ENCODE results near the gene TLE4. TPM values are rescaled to one million over a fixed set of nuclear protein-coding genes. Genes with fewer than 3 reads are reported as not detected.

Gene TLE4
- polyA plus RNA-seq, 1 of the 3 experiments (the other 2 are of a cell fraction) = 40.4 TPM

DNA sequence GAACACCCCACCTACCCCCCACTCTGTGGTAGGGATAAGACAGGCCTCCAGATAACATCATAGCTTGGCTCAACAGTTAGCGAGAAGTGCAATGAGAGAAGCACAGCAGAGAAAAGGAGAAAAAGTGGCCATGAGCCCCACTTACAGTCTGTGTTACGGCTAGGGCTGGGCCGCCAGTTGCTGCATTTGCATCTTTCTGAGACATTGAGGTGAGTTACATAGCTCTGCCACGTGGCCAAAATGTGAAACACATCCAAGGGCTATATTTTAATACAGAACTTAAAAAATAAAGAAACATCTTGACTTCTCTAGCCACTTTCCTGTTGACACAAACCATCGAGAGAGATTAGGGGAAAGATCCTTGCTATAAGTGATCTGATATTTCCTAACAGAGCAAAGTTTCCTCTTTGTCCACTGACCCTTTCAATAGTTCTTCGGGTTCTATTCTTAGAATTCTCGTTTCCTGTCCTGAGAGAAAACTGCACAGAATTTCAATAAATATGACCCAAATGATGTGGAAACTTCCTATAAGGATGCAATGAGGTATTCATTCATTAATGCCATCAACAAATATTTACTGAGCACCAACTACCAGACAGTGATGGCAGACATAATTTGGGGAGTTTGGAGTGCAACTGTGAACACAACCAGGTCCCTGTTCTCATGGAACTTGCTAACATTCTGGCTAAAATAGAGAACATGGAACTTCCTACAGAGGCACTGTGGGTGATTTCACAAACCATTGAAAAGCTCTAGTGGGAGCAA lies 3.2 kb upstream of the TLE4 start (continued):
- TF ChIP-seq RCOR1 (IDR thresholded peaks at IDR 0.05; ENCODE audit: low read length) = no peak
- TF ChIP-seq RAD21 (IDR thresholded peaks at IDR 0.05; ENCODE audit: low read length) = no peak
- TF ChIP-seq, protein P1, sequence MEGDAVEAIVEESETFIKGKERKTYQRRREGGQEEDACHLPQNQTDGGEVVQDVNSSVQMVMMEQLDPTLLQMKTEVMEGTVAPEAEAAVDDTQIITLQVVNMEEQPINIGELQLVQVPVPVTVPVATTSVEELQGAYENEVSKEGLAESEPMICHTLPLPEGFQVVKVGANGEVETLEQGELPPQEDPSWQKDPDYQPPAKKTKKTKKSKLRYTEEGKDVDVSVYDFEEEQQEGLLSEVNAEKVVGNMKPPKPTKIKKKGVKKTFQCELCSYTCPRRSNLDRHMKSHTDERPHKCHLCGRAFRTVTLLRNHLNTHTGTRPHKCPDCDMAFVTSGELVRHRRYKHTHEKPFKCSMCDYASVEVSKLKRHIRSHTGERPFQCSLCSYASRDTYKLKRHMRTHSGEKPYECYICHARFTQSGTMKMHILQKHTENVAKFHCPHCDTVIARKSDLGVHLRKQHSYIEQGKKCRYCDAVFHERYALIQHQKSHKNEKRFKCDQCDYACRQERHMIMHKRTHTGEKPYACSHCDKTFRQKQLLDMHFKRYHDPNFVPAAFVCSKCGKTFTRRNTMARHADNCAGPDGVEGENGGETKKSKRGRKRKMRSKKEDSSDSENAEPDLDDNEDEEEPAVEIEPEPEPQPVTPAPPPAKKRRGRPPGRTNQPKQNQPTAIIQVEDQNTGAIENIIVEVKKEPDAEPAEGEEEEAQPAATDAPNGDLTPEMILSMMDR (IDR thresholded peaks at IDR 0.05) = no peak

DNA sequence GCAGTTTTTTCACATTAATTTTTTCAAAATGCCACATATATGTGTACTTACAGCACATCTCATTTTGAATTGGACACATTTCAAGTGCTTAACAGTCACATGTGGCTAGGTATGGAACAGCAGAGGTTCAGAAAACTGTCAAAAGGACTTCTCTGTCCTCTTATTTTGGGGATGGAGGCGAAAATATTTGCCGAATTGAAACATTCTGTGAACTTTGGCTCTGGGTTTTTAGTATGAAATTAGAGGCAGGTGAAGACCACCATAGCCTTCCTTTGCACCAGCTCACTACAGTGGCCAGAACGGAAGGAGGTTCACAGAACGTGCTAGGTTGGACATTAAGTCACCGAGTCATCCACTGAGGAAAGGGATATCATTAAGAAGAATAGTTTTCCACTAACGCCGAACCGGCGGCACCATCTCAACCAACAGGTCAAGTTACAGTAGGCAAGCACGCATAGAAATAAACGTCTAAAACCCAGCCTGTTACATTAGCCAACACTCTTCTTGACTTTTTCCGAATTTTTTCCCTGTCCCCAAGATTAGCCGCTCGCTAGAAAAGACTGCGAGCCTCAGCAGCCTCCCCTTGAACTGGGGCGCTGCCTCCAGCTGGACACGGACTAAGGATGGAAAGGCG lies 1.8 kb upstream of the TLE4 start:
- no peaks in the 10 kb centered on the region for H3K9me2 ChIP-seq
- peaks cover 30% of the 10 kb centered on the region for H3K79me2 ChIP-seq (ENCODE audit: insufficient read depth)
- H3K9ac ChIP-seq = peak overlapping the region; percentile 67; the same call in 1 of the 2 replicates
- H3K4me2 ChIP-seq = peak overlapping the region; percentile 85
- H3K4me3 ChIP-seq (ENCODE audit: low read depth in 2 of 2, low read length in 1 of 2) = peak overlapping the region; percentile 70 to 81
- peak overlapping the region in 1 of 2 experiments; percentile 81; a peak in 1 of 4 replicates for H3K27ac ChIP-seq (ENCODE audit: low read depth in 2 of 2, low read length in 1 of 2)
- 44% methylated on average over 18 of the region's 18 CpGs for WGBS (ENCODE audit: low lambda C conversion rate)
- ChIA-PET POLR2A (no interaction called here), CTCF (no interaction called here)
- H3K9me3 ChIP-seq = no peaks in the 10 kb centered on the region
- no peak for DNase-seq
- H2AFZ ChIP-seq (ENCODE audit: low read depth) = peak overlapping the region; percentile 84
- TF ChIP-seq TAF1 (IDR thresholded peaks at IDR 0.05; ENCODE audit: borderline replicate concordance, low read depth, low read length) (no peak), NRF1 (IDR thresholded peaks at IDR 0.05; ENCODE audit: low read depth, low read length) (no peak), EZH2phosphoT487 (IDR thresholded peaks at IDR 0.05; ENCODE audit: borderline replicate concordance, low read depth) (no peak), YY1 (IDR thresholded peaks at IDR 0.05; ENCODE audit: low read depth) (no peak), EP300 (IDR thresholded peaks at IDR 0.05; ENCODE audit: borderline replicate concordance in 1 of 2, low read depth in 1 of 2, low read length in 1 of 2) (no peak), FOXM1 (IDR thresholded peaks at IDR 0.05; ENCODE audit: low read depth) (no peak), MXI1 (IDR thresholded peaks at IDR 0.05; ENCODE audit: low read depth, low read length) (no peak), JUND (IDR thresholded peaks at IDR 0.05) (no peak), TCF12 (IDR thresholded peaks at IDR 0.05) (no peak), SMC3 (IDR thresholded peaks at IDR 0.05; ENCODE audit: low read depth, low read length) (no peak), GABPA (IDR thresholded peaks at IDR 0.05; ENCODE audit: low read depth) (no peak)
- TF ChIP-seq, protein P2, sequence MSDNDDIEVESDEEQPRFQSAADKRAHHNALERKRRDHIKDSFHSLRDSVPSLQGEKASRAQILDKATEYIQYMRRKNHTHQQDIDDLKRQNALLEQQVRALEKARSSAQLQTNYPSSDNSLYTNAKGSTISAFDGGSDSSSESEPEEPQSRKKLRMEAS (IDR thresholded peaks at IDR 0.05; ENCODE audit: low read depth) = no peak
- TF ChIP-seq, protein P3, sequence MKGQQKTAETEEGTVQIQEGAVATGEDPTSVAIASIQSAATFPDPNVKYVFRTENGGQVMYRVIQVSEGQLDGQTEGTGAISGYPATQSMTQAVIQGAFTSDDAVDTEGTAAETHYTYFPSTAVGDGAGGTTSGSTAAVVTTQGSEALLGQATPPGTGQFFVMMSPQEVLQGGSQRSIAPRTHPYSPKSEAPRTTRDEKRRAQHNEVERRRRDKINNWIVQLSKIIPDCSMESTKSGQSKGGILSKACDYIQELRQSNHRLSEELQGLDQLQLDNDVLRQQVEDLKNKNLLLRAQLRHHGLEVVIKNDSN (IDR thresholded peaks at IDR 0.05; ENCODE audit: borderline replicate concordance, low read depth) = no peak
- TF ChIP-seq, protein P1 (IDR thresholded peaks at IDR 0.05) = no peak
- no peaks in the 10 kb centered on the region for H3K27me3 ChIP-seq (ENCODE audit: insufficient read depth)
- no peaks in the 10 kb centered on the region; a peak in 1 of 4 replicates for H3K4me1 ChIP-seq (ENCODE audit: control insufficient read depth in 1 of 2, insufficient read depth in 2 of 2, low read depth in 1 of 2, low read length in 1 of 2)
- H4K20me1 ChIP-seq (ENCODE audit: insufficient read depth) = 0 out of 2 replicates have a peak, but pooled peaks cover 3% of the 10 kb centered on the region
- peaks cover 4% of the 10 kb centered on the region for H3F3A ChIP-seq (replicated peaks; ENCODE audit: insufficient read depth)
- no peaks in the 10 kb centered on the region for H3K36me3 ChIP-seq (replicated peaks in 1 of 2; ENCODE audit: control insufficient read depth in 1 of 2, insufficient read depth in 2 of 2, low read length in 1 of 2)

Data from SK-N-SH (cell line).